Neural cell (in vitro differentiated cells): Measurements from ENCODE around the gene DAW1. TPM values are rescaled to one million over a fixed set of nuclear protein-coding genes. Genes with fewer than 3 reads are reported as not detected.

ENCODE experiments used
- H2AFZ ChIP-seq: fragments of 200-600, 300-800 bp; sonication (generic), shearing (Covaris generic); 2 replicates; pipeline ENCODE4 v1.6.0; 2014; ENCODE audit warnings: low read depth, mild to moderate bottlenecking, antibody characterized with exemption, low read length, moderate library complexity
- H3F3A ChIP-seq: fragments of 200-600 bp; shearing (Covaris generic); 2 replicates; pipeline ENCODE4 v1.6.1; 2016; ENCODE audit warnings: mild to moderate bottlenecking, moderate library complexity, mixed read lengths, antibody characterized with exemption, low read length; ENCODE audit not compliant: insufficient read depth, poor library complexity, severe bottlenecking
- H3K27ac ChIP-seq: fragments of 200-600, 300-800 bp; sonication (generic), shearing (Covaris generic); 2 replicates; pipeline ENCODE4 v1.5.1; 2014; ENCODE audit warnings: mild to moderate bottlenecking, low read length, moderate library complexity
- H3K27me3 ChIP-seq: fragments of 300-800, 200-600 bp; sonication (generic), shearing (Covaris generic); 2 replicates; pipeline ENCODE4 v1.6.0; 2014; ENCODE audit warnings: mild to moderate bottlenecking, low read depth, low read length, moderate library complexity; ENCODE audit not compliant: insufficient read depth
- H3K36me3 ChIP-seq: fragments of 300-800, 200-600 bp; sonication (generic), shearing (Covaris generic); 2 replicates; pipeline ENCODE4 v1.5.1; 2014; ENCODE audit warnings: mild to moderate bottlenecking, antibody characterized with exemption, low read length, moderate library complexity; ENCODE audit not compliant: insufficient read depth
- H3K4me2 ChIP-seq: fragments of 300-800, 200-600 bp; sonication (generic), shearing (Covaris generic); 2 replicates; pipeline ENCODE4 v1.6.0; 2014; ENCODE audit warnings: mild to moderate bottlenecking, low read length
- H3K4me3 ChIP-seq: fragments of 300-800, 200-600 bp; sonication (generic), shearing (Covaris generic); 2 replicates; pipeline ENCODE4 v1.5.1; 2014; ENCODE audit warnings: mild to moderate bottlenecking, low read length, moderate library complexity
- H3K79me2 ChIP-seq: fragments of 200-600 bp; shearing (Covaris generic); replicated peaks from 2 replicates; pipeline ENCODE4 v1.6.0; 2014; ENCODE audit warnings: mild to moderate bottlenecking, low read length, moderate library complexity; ENCODE audit not compliant: insufficient read depth
- H3K9ac ChIP-seq: fragments of 300-800, 200-600 bp; sonication (generic), shearing (Covaris generic); 2 replicates; pipeline ENCODE4 v1.6.1; 2016; ENCODE audit warnings: mild to moderate bottlenecking, low read length, mixed read lengths
- H3K9me2 ChIP-seq: fragments of 200-600 bp; shearing (Covaris generic); 2 replicates; pipeline ENCODE4 v1.6.1; 2016; ENCODE audit warnings: mild to moderate bottlenecking, low read length, mixed read lengths; ENCODE audit not compliant: insufficient read depth
- H3K9me3 ChIP-seq: fragments of 200-600, 300-800 bp; sonication (generic), shearing (Covaris generic); 2 replicates; pipeline ENCODE4 v1.6.1; 2016; ENCODE audit warnings: mild to moderate bottlenecking, mixed run types, low read length, moderate library complexity, mixed read lengths
- H4K20me1 ChIP-seq: fragments of 200-600 bp; shearing (Covaris generic); 2 replicates; pipeline ENCODE4 v1.6.1; 2016; ENCODE audit warnings: mild to moderate bottlenecking, mixed run types; ENCODE audit not compliant: insufficient read depth
- EP300 ChIP-seq: fragments of 450-650 bp; conservative IDR thresholded peaks from 2 replicates; pipeline ENCODE4 v1.6.1; 2014; ENCODE audit warnings: antibody characterized with exemption, mild to moderate bottlenecking, moderate library complexity; ENCODE audit not compliant: poor library complexity, severe bottlenecking
- EZH2 ChIP-seq: fragments of 200-600, 300-800 bp; shearing (Covaris generic), sonication (generic); IDR thresholded peaks from 2 replicates; pipeline ENCODE4 v1.6.1; 2014; ENCODE audit warnings: antibody characterized with exemption, low read length, borderline replicate concordance, mild to moderate bottlenecking; ENCODE audit not compliant: insufficient read depth, poor library complexity, severe bottlenecking
- MXI1 ChIP-seq: fragments of 450-650 bp; conservative IDR thresholded peaks from 2 replicates; pipeline ENCODE4 v1.6.1; 2014; ENCODE audit warnings: antibody characterized with exemption, mild to moderate bottlenecking; ENCODE audit not compliant: poor library complexity, severe bottlenecking
- POLR2AphosphoS5 ChIP-seq: IDR thresholded peaks from 2 replicates; pipeline ENCODE4 v1.6.1; 2012
- RAD21 ChIP-seq: fragments of 450-650 bp; conservative IDR thresholded peaks from 2 replicates; pipeline ENCODE4 v1.6.1; 2014; ENCODE audit warnings: antibody characterized with exemption, mild to moderate bottlenecking, moderate library complexity
- SMC3 ChIP-seq: fragments of 450-650 bp; conservative IDR thresholded peaks from 2 replicates; pipeline ENCODE4 v1.6.1; 2014; ENCODE audit warnings: antibody characterized with exemption, mild to moderate bottlenecking, moderate library complexity; ENCODE audit not compliant: poor library complexity
- TAF1 ChIP-seq: IDR thresholded peaks from 2 replicates; pipeline ENCODE4 v1.6.1; 2012; ENCODE audit warnings: low read depth
- polyA plus RNA-seq: library from polyadenylated mRNA; depleted of rRNA; stranded (reverse); fragments of >200 nt; gene quantifications from 2 replicates; pipeline ENCODE4 v1.2.3, GENCODE V29; 2014
- TF ChIP-seq, protein P1 (sequence below): IDR thresholded peaks from 2 replicates; pipeline ENCODE4 v1.6.1; 2012; ENCODE audit warnings: borderline replicate concordance
- TF ChIP-seq, protein P2 (sequence below): fragments of 450-650 bp; IDR thresholded peaks from 2 replicates; pipeline ENCODE4 v1.5.1; 2014; ENCODE audit warnings: antibody characterized with exemption, mild to moderate bottlenecking, moderate library complexity; ENCODE audit not compliant: poor library complexity, severe bottlenecking

The DAW1 gene
- polyA plus RNA-seq, 1 donor from 2014 or later, result 1.5 TPM

DNA sequence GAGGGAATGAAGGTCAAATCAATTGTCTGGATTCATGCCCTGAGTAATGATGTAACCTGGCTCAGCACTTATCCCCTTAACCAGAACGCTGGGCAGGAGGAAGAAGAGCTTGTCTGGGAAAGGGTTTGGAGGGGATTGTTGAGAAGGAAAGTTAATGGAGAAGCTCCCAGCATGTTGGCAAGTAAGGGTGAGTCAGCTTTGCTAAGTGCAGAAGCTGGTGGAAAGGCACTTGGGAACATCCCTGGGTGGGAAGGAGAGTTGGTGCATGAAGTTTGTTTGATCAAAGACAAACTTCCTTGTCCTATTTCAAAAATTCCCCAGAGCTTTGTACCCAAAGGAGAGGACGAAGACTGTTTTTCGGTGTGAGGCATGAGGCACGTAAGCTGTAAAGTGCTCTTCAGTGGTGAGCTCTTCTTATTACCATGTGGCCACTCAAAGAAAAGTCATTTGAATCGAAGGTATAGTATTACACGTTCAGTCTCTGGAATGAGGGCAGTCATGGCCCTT lies 17.6 kb upstream of the DAW1 start:
- H2AFZ ChIP-seq, result no peak overlapping the region

DNA sequence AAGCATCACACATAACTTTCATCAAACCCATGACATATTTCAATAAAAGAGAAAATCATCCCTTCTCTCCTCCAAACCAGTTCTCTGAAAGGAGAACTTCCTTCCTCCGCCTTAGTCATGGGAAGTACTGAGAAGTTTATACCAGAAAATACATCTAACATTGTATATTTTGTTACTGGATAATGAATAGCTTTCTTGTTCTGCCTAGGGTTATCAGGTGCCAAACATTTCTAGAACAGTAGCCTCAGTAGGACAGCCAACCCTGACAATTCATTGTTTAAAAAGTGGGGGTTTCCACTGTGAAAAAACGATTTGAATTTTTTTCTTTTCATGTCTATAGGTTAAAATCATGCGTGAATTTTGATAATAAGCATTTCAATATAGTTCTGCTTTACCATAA lies 16.0 kb upstream of the DAW1 start:
- Histone ChIP-seq H3K9me2 (no peaks in the 10 kb centered on the region), H3K27ac (no peak overlapping the region), H3K27me3 (no peaks in the 10 kb centered on the region), H3K9me3 (no peaks in the 10 kb centered on the region), H3F3A (no peaks in the 10 kb centered on the region), H2AFZ (no peak overlapping the region), H4K20me1 (no peaks in the 10 kb centered on the region), H3K4me2 (no peak overlapping the region), H3K4me3 (no peak overlapping the region), H3K36me3 (no peaks in the 10 kb centered on the region), H3K9ac (no peak overlapping the region), H3K79me2 (no peaks in the 10 kb centered on the region)
- TF ChIP-seq TAF1, result no peak
- no peak for TF ChIP-seq MXI1
- TF ChIP-seq, protein P1, sequence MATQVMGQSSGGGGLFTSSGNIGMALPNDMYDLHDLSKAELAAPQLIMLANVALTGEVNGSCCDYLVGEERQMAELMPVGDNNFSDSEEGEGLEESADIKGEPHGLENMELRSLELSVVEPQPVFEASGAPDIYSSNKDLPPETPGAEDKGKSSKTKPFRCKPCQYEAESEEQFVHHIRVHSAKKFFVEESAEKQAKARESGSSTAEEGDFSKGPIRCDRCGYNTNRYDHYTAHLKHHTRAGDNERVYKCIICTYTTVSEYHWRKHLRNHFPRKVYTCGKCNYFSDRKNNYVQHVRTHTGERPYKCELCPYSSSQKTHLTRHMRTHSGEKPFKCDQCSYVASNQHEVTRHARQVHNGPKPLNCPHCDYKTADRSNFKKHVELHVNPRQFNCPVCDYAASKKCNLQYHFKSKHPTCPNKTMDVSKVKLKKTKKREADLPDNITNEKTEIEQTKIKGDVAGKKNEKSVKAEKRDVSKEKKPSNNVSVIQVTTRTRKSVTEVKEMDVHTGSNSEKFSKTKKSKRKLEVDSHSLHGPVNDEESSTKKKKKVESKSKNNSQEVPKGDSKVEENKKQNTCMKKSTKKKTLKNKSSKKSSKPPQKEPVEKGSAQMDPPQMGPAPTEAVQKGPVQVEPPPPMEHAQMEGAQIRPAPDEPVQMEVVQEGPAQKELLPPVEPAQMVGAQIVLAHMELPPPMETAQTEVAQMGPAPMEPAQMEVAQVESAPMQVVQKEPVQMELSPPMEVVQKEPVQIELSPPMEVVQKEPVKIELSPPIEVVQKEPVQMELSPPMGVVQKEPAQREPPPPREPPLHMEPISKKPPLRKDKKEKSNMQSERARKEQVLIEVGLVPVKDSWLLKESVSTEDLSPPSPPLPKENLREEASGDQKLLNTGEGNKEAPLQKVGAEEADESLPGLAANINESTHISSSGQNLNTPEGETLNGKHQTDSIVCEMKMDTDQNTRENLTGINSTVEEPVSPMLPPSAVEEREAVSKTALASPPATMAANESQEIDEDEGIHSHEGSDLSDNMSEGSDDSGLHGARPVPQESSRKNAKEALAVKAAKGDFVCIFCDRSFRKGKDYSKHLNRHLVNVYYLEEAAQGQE, result no peak
- TF ChIP-seq EZH2, result no peak
- TF ChIP-seq SMC3, result no peak
- TF ChIP-seq, protein P2, sequence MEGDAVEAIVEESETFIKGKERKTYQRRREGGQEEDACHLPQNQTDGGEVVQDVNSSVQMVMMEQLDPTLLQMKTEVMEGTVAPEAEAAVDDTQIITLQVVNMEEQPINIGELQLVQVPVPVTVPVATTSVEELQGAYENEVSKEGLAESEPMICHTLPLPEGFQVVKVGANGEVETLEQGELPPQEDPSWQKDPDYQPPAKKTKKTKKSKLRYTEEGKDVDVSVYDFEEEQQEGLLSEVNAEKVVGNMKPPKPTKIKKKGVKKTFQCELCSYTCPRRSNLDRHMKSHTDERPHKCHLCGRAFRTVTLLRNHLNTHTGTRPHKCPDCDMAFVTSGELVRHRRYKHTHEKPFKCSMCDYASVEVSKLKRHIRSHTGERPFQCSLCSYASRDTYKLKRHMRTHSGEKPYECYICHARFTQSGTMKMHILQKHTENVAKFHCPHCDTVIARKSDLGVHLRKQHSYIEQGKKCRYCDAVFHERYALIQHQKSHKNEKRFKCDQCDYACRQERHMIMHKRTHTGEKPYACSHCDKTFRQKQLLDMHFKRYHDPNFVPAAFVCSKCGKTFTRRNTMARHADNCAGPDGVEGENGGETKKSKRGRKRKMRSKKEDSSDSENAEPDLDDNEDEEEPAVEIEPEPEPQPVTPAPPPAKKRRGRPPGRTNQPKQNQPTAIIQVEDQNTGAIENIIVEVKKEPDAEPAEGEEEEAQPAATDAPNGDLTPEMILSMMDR, result no peak
- no peak for TF ChIP-seq POLR2AphosphoS5
- TF ChIP-seq EP300, result no peak
- no peak for TF ChIP-seq RAD21

More for the DNA sequence above, 17.6 kb upstream of the DAW1 start:
- no peaks in the 10 kb centered on the region for H3K9me2 ChIP-seq
- no peak for TF ChIP-seq EP300
- TF ChIP-seq, protein P2, result no peak
- TF ChIP-seq RAD21, result no peak
- TF ChIP-seq MXI1, result no peak
- TF ChIP-seq, protein P1, result no peak
- no peak for TF ChIP-seq SMC3
- TF ChIP-seq POLR2AphosphoS5, result no peak
- TF ChIP-seq EZH2, result no peak
- TF ChIP-seq TAF1, result no peak
- H3F3A ChIP-seq, result no peaks in the 10 kb centered on the region
- H3K27me3 ChIP-seq, result no peaks in the 10 kb centered on the region
- no peak overlapping the region for H3K27ac ChIP-seq
- H3K9ac ChIP-seq, result no peak overlapping the region
- no peaks in the 10 kb centered on the region for H3K36me3 ChIP-seq
- H3K79me2 ChIP-seq, result no peaks in the 10 kb centered on the region
- no peaks in the 10 kb centered on the region for H4K20me1 ChIP-seq
- H3K4me2 ChIP-seq, result no peak overlapping the region
- no peak overlapping the region for H3K4me3 ChIP-seq
- no peaks in the 10 kb centered on the region for H3K9me3 ChIP-seq
